RPMI7951 (cell line): ENCODE results near the gene KCNJ11. TPM values are rescaled to one million over a fixed set of nuclear protein-coding genes. Genes with fewer than 3 reads are reported as not detected.

Source experiments
- DNase-seq: peaks from one replicate; pipeline ENCODE4 v3.0.0-alpha.2; 2012; ENCODE audit warnings: low read depth
- total RNA-seq: library from RNA; depleted of rRNA; stranded (reverse); fragments of >200 nt; shearing (Covaris generic); gene quantifications from 2 replicates; pipeline ENCODE4 v1.2.3, GENCODE V29; 2014

The KCNJ11 gene
- total RNA-seq, 1 experiment from 2014 or later, result not detected

DNA sequence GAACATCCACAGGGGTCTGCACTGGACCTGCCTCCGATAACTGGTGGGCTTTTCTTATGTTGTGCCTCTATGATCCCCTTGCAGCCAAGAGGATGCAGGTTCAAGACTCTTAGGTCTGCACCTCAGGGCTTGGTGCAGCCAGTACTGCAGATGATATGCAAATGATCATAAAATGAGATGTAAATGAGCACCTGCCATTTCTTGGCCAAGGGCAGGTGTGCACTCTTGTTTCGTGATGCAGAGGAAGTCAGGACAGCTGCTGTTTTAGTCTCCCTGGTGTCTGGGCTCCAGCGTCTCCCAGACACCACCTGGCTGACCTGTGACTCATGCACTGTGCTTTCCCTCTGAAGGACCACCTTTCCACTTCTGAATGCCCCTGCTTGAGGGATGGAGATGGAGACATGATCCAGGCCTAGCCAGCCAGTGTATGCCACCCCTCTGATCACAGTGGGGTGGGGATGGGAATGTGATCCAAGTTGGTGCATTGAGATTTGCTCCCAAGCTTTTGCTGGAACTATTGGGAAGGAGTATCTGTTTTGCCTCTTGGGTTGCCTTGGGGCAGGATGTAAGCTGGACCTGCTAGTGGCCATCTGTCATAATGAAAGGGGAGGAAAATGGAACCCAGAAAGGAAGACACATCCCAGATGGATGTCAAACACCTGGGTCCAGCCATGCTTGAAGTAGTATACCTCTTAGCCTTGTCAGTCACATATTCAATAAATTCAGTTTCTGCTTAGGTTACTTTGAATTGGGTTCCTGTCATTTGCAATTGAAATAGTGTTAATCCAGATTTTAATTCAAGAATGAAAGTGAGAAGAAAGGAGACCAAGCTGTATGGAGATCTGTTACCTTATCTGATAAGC, 3.3 kb upstream of the KCNJ11 start:
- DNase-seq, result no peak

GRCh38 chr11:17389957-17390649, 1.6 kb upstream of the KCNJ11 start:
- no peak for DNase-seq

- DNase-seq, result no peak
These were observed 925 bp upstream of the KCNJ11 start for GRCh38 chr11:17389211-17389956.

- DNase-seq, result no peak
These were observed 648 bp downstream of the KCNJ11 start for GRCh38 chr11:17387811-17388210.

DNA sequence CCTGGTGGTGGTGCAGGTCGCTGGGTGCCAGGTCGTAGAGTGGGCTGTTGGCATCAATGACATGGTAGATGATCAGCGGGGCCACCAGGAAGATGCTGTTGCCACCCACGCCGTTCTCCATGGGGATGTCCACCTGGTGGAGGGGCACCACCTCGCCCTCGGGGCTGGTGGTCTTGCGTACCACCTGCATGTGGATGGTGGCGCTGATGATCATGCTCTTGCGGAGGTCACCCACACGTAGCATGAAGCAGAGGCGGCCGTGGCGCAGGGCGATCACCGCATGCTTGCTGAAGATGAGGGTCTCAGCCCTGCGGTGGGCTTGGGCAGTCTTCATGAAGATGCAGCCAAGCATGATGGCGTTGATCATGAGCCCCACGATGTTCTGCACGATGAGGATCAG, 1.2 kb downstream of the KCNJ11 start:
- DNase-seq, result no peak

- DNase-seq, result peak; percentile 12
These were observed 2.0 kb downstream of the KCNJ11 start for GRCh38 chr11:17386331-17387084.

GRCh38 chr11:17385926-17386325, 2.5 kb downstream of the KCNJ11 start:
- DNase-seq, result no peak

DNA sequence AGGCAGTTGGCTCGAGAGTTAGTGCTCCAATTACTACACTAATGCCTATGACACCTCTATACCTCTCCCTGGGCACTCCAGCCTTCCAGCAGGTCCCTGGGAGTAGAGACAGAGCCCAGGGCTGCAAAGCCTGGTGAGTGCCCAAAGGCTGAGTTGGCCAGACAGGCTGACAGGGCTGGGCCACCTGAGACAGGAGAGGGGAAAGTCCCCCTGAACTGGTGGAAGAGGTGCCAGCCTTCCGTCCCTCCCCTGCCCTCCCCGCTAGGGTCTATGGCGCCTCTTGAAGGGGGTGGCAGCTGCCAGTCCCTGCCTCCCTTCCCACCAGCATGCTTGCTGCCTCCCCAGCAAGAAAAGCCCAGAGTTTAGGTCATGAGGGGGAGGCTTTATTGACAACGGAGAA, 3.0 kb downstream of the KCNJ11 start:
- no peak for DNase-seq

GRCh38 chr11:17384002-17384511, 4.4 kb downstream of the KCNJ11 start:
- peak; percentile 65 for DNase-seq

DNA sequence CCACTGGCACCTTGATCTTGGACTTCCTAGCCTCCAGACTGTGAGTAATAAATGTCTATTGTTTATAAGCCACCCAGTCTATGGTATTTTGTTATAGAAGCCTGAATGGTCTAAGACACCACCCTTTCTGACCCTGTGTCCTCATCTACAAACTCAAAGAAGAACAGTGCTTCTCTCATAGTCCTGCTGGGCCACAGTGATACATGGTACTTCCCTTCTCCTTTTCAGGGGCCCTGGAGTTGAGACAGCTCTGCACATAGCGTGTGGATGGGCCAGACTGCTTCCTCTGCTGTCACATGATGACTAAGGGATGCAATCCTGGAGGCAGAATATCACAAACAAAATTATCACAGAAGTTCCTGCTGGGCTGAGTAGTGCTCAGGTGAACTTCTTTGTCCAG, 5.0 kb downstream of the KCNJ11 start:
- DNase-seq, result no peak

- DNase-seq, result no peak
These were observed 6.3 kb downstream of the KCNJ11 start for GRCh38 chr11:17382046-17382728.

- no peak for DNase-seq
These were observed 7.3 kb downstream of the KCNJ11 start for GRCh38 chr11:17381156-17381555.

DNA sequence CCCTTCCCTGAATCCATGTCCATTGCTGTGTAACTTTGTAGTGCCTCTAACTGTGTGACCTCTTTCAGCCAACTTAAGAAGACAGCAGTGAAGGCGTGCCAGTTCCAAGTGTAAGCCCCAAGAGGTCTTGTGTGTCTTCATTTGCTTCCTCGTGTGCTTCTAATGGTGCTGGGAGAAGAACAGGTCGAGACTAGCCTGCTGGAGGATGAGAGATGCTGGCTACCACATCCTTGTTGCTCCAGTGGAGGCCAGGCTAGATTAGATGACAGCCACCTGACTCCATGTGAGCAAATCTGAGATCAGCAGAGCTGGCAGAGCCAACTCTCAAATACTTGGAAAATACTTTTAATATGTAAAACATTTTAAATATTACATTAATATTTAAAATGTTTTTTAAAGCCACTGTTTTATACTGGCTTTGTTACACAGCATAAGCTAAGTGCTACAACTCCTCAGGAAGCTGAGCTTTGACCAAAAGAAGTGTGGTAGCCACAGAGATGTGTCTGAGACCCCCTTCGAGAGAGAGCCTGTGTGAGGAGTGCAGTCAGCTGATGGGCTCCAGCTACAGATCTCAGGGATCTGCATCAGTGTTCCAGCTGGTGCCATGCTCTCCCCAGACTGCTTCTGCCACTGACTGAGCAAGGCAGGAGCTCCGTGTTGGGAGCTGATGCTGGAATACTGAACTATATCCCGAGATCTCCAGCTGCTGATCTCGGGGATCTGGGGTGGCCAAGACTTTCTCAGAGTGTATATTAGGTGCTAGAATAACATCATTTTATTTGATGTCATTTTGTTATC, 8.9 kb downstream of the KCNJ11 start:
- DNase-seq, result no peak

- no peak for DNase-seq
These were observed 9.8 kb downstream of the KCNJ11 start for GRCh38 chr11:17378655-17379054.

DNA sequence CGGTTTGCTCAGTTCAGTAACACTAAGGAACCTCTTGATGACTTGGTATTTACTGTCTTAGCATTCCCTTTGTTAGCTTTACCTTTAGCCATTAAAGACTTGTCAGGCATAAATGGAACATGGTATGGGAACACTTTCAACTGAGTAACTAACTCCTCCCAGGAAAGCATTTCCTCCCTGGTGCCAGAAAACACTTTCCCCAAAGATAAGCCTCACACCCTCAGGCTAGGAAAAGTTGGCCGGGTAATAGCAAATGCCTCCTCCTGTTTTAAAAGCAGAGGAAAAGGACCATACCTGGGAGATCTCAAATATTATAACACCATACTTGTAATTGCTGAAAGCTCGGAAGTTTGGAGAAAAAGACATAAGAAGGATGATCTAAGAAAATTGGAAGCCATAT, 12.0 kb downstream of the KCNJ11 start:
- DNase-seq, result no peak

DNA sequence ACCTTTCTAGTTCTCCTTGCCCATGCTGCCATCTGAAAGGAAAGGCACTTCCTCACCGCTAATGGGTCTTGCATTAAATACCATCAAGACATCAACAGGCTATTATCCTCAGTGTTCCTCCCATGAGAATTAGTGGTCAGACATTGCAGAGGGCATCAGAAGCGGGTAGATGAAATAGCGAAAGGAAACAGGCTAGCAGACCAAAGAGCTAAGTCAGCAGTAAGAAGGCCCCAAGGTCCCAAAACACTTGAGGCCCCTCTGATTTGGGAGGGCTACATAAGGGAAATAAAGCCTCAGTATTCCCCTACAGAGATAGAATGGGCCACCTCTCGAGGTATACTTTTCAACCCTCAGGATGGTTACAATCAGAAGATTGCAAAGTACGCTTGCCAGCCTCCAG, 12.9 kb downstream of the KCNJ11 start:
- no peak for DNase-seq

DNA sequence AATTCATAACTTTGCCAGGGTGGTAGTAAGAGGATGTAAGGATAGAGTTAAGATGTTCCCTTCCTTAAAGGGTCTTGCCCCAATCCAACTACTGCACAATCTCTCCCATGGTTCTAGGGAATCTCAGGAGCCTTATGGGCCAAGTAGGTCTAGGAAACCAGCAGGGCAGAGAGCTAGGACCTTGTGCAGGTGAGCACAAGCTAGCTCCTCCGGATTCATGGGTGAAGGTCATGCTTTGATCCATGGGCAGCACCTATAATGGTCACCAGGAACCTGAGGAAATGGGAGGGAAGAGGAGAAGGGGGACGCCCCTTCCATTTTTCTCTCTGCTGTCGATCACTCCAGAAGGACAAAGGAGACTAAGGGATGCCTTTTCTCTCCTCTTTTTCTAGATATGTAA, 16.8 kb downstream of the KCNJ11 start:
- peak; percentile 15 for DNase-seq

GRCh38 chr11:17369684-17370243, 18.7 kb downstream of the KCNJ11 start:
- DNase-seq, result no peak

GRCh38 chr11:17369094-17369493, 19.4 kb downstream of the KCNJ11 start:
- DNase-seq, result no peak

DNA sequence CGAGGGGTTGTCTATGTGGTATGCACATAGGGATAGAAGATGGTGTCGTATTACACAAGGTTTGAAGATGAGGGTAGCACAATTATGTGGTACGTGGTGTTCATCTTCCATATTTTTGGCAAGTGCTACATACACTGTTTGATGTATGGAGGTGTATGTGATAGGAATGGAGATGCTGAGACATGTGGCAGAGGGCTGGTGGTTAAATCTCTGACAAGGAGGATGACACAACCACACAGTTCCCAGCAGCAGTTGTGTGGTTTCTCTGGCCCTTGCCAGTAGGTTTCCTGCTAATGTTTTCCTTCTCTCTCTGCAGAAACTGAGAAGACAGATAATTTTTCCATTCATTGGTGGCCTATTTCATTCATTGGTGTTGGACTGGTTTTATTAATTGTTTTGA, 19.9 kb downstream of the KCNJ11 start:
- DNase-seq, result no peak
